Measurements from ENCODE around the gene HS3ST6. TPM values are rescaled to one million over a fixed set of nuclear protein-coding genes. Genes with fewer than 3 reads are reported as not detected.
A peak's percentile ranks its signal among the peaks of the same experiment; 100 is the strongest.

The HS3ST6 gene
- total and polyA plus RNA-seq, 2 of the 13 experiments (the other 11 are each of a cell fraction or from before 2014, with no cell fraction given) = not detected

DNA sequence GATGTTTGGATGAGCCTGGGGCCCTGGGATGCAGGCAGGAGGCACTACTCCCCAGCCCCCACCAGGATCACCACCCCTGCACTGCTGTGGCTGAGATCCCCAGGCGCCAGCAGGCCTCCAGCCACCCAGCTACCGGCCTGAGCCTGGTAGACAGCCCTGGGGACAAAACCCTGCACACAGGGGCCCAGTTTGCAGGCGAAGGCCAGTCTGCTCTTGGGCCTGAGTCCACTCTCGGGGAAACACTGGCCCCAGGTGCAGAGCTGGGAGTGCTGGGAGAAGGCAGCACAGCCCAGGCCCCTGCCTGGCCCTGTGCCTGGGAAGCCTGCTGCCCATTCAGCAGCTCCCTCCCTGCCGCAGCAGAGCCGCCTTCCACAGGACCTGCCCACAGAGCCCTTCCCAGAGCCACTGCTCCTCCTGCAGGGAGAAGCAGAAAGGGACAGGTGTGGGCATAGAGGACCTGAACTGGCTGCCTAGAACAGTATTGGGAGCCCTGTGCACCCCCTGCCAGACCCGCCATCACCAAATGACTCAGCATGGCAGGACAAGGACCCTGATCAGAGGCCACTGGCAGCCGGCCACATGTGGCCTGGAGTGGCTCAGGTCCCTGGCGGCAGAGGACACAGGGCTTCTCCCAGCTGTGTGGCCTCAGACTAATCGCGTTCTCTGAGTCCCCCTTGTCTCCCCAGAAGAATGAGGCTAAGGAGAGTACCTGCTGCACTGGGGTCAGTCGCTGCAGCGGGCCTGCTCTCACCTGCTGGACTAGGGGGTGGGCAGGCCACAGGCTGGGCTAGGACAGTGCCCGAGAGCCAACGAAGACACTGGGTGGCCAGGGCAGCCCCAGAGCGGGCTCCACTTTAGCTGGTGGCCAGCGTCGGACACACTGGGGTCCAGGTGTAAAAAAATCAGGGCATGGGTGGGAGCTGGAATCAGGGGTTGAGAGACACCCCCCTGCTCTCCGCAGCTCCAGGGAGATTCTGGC, 14.1 kb upstream of the HS3ST6 start (continued):
- TF ChIP-seq, protein P1, sequence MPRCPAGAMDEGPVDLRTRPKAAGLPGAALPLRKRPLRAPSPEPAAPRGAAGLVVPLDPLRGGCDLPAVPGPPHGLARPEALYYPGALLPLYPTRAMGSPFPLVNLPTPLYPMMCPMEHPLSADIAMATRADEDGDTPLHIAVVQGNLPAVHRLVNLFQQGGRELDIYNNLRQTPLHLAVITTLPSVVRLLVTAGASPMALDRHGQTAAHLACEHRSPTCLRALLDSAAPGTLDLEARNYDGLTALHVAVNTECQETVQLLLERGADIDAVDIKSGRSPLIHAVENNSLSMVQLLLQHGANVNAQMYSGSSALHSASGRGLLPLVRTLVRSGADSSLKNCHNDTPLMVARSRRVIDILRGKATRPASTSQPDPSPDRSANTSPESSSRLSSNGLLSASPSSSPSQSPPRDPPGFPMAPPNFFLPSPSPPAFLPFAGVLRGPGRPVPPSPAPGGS (CRISPR knock-in tag; IDR thresholded peaks at IDR 0.05) = no peak; the same call in 1 of the 2 replicates
- TF ChIP-seq HMG20B (CRISPR knock-in tag; conservative IDR thresholded peaks at IDR 0.05) (no peak), FOXO1 (CRISPR knock-in tag; IDR thresholded peaks at IDR 0.05) (peak; percentile 9; the same call in 1 of the 2 replicates), ZNF235 (CRISPR knock-in tag; IDR thresholded peaks at IDR 0.05; ENCODE audit: borderline replicate concordance) (no peak), ZNF850 (CRISPR knock-in tag; conservative IDR thresholded peaks at IDR 0.05) (no peak), SNAI1 (CRISPR knock-in tag; IDR thresholded peaks at IDR 0.05; ENCODE audit: borderline replicate concordance) (no peak), ZNF468 (CRISPR knock-in tag; IDR thresholded peaks at IDR 0.05) (no peak), SP1 (IDR thresholded peaks at IDR 0.05) (no peak), SP1 (CRISPR knock-in tag; IDR thresholded peaks at IDR 0.05) (0 out of 2 replicates have a peak, but pooled peaks have one; percentile 42), SP5 (CRISPR knock-in tag; IDR thresholded peaks at IDR 0.05; ENCODE audit: borderline replicate concordance, low read depth) (no peak), SETDB1 (CRISPR knock-in tag; IDR thresholded peaks at IDR 0.05; ENCODE audit: borderline replicate concordance) (no peak), MAFK (conservative IDR thresholded peaks at IDR 0.05 in 1 of 2, IDR thresholded peaks at IDR 0.05 in 1 of 2; ENCODE audit: low read length in 2 of 2) (no peak), ZNF333 (CRISPR knock-in tag; IDR thresholded peaks at IDR 0.05; ENCODE audit: borderline replicate concordance) (no peak), ZNF605 (CRISPR knock-in tag; IDR thresholded peaks at IDR 0.05) (no peak), SMAD9 (CRISPR knock-in tag; IDR thresholded peaks at IDR 0.05) (no peak), PHB2 (IDR thresholded peaks at IDR 0.05; ENCODE audit: partially characterized antibody) (no peak), SRSF4 (IDR thresholded peaks at IDR 0.05; ENCODE audit: low read depth, low read length, poor library complexity, severe bottlenecking) (no peak)
- TF ChIP-seq, protein P2, sequence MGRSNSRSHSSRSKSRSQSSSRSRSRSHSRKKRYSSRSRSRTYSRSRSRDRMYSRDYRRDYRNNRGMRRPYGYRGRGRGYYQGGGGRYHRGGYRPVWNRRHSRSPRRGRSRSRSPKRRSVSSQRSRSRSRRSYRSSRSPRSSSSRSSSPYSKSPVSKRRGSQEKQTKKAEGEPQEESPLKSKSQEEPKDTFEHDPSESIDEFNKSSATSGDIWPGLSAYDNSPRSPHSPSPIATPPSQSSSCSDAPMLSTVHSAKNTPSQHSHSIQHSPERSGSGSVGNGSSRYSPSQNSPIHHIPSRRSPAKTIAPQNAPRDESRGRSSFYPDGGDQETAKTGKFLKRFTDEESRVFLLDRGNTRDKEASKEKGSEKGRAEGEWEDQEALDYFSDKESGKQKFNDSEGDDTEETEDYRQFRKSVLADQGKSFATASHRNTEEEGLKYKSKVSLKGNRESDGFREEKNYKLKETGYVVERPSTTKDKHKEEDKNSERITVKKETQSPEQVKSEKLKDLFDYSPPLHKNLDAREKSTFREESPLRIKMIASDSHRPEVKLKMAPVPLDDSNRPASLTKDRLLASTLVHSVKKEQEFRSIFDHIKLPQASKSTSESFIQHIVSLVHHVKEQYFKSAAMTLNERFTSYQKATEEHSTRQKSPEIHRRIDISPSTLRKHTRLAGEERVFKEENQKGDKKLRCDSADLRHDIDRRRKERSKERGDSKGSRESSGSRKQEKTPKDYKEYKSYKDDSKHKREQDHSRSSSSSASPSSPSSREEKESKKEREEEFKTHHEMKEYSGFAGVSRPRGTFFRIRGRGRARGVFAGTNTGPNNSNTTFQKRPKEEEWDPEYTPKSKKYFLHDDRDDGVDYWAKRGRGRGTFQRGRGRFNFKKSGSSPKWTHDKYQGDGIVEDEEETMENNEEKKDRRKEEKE (IDR thresholded peaks at IDR 0.05) = no peak
- TF ChIP-seq, protein P3, sequence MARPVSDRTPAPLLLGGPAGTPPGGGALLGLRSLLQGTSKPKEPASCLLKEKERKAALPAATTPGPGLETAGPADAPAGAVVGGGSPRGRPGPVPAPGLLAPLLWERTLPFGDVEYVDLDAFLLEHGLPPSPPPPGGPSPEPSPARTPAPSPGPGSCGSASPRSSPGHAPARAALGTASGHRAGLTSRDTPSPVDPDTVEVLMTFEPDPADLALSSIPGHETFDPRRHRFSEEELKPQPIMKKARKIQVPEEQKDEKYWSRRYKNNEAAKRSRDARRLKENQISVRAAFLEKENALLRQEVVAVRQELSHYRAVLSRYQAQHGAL (CRISPR knock-in tag; IDR thresholded peaks at IDR 0.05; ENCODE audit: not compliant biosample characterization) = no peak
- TF ChIP-seq, protein P4, sequence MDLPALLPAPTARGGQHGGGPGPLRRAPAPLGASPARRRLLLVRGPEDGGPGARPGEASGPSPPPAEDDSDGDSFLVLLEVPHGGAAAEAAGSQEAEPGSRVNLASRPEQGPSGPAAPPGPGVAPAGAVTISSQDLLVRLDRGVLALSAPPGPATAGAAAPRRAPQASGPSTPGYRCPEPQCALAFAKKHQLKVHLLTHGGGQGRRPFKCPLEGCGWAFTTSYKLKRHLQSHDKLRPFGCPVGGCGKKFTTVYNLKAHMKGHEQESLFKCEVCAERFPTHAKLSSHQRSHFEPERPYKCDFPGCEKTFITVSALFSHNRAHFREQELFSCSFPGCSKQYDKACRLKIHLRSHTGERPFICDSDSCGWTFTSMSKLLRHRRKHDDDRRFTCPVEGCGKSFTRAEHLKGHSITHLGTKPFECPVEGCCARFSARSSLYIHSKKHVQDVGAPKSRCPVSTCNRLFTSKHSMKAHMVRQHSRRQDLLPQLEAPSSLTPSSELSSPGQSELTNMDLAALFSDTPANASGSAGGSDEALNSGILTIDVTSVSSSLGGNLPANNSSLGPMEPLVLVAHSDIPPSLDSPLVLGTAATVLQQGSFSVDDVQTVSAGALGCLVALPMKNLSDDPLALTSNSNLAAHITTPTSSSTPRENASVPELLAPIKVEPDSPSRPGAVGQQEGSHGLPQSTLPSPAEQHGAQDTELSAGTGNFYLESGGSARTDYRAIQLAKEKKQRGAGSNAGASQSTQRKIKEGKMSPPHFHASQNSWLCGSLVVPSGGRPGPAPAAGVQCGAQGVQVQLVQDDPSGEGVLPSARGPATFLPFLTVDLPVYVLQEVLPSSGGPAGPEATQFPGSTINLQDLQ (CRISPR knock-in tag; IDR thresholded peaks at IDR 0.05) = no peak
